ENCODE data around the gene MT1H.

Gene MT1H

DNA sequence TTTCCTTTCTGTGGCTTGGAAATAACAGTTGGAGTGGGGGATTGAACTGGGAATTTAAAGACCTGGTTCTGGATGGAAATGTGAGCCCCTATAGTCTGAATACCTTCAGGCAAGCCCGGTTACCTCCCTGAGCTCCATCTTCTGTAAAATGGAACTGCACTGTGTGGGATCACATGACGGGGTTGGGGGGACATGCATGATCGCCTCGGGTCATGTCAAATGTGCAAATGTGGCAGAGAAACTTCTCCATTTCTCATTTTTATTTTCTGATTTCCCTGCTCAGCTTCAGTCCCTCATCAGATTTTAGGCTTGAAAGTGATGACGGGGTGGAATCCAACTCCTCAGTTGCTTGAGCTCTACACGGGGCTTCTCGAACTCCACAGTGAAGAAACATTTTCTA, 16.4 kb upstream of the MT1H start:
- Histone ChIP-seq H3K9me3 (ENCODE audit: control insufficient read depth, low read length) (no peaks in the 10 kb centered on the region), H3K4me2 (ENCODE audit: low read length) (no peak overlapping the region)
- TF ChIP-seq, protein P1, sequence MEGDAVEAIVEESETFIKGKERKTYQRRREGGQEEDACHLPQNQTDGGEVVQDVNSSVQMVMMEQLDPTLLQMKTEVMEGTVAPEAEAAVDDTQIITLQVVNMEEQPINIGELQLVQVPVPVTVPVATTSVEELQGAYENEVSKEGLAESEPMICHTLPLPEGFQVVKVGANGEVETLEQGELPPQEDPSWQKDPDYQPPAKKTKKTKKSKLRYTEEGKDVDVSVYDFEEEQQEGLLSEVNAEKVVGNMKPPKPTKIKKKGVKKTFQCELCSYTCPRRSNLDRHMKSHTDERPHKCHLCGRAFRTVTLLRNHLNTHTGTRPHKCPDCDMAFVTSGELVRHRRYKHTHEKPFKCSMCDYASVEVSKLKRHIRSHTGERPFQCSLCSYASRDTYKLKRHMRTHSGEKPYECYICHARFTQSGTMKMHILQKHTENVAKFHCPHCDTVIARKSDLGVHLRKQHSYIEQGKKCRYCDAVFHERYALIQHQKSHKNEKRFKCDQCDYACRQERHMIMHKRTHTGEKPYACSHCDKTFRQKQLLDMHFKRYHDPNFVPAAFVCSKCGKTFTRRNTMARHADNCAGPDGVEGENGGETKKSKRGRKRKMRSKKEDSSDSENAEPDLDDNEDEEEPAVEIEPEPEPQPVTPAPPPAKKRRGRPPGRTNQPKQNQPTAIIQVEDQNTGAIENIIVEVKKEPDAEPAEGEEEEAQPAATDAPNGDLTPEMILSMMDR (IDR thresholded peaks at IDR 0.05) = no peak

DNA sequence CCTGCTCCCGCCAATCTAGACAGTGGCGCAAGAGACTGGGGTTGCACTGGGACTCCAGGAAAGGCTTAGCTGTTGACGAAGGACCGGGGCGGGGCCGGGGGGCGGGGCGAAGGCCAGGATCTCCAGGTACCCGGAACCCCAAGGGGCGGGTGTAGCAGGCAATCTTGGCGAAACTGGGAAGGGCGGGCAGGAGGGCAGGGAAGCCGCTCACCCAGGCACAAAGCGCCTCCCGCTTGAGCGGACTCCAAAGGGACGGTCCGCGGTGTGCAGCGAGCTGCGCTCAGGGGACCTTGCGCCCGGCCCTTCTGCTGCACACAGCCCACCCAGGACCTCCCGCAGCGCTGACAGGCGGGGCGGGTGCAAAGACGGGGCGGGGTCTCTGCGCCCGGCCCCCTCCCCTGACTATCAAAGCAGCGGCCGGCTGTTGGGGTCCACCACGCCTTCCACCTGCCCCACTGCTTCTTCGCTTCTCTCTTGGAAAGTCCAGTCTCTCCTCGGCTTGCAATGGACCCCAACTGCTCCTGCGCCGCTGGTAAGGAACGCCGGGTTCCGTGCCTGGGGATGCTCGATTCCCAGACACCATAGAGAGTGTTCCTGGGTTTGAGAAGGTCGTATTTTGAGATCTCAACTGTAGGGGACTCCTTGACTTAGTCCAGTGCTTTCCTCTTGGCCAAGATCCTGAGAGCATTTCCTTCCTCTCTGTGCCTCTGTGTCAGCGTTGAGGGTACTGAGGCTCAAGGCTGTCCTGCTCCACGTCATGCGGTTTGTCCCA, 11.9 kb upstream of the MT1H start, which contains the start of gene MT1F:
TSS of gene MT1F (plus strand) at position 405 of the 772 bp plus-strand sequence. CDS start at position 505, 100 bp downstream.
- Histone ChIP-seq H3K27me3 (ENCODE audit: control insufficient read depth, insufficient read depth, low read length) (no peaks in the 10 kb centered on the region), H3K36me3 (ENCODE audit: control insufficient read depth, insufficient read depth, low read length) (no peaks in the 10 kb centered on the region), H3K4me3 (ENCODE audit: low read depth, low read length) (peak within 1 kb of the TSS; percentile 45), H2AFZ (peak within 1 kb of the TSS; percentile 85), H3K4me2 (ENCODE audit: low read length) (peak within 1 kb of the TSS; percentile 64), H3K27ac (no peak within 1 kb of the TSS), H3K79me2 (no peaks in the 10 kb centered on the region), H3K9me3 (ENCODE audit: control insufficient read depth, low read length) (no peaks in the 10 kb centered on the region), H3K4me1 (peaks cover 8% of the 10 kb centered on the region), H3K9ac (no peak within 1 kb of the TSS)
- TF ChIP-seq, protein P1 (IDR thresholded peaks at IDR 0.05) = no peak

More for the DNA sequence above, 16.4 kb upstream of the MT1H start:
- Histone ChIP-seq H3K36me3 (ENCODE audit: control insufficient read depth, insufficient read depth, low read length) (no peaks in the 10 kb centered on the region), H3K27me3 (ENCODE audit: control insufficient read depth, insufficient read depth, low read length) (no peaks in the 10 kb centered on the region), H3K4me1 (peaks cover 7% of the 10 kb centered on the region), H3K79me2 (no peaks in the 10 kb centered on the region), H3K9ac (no peak overlapping the region), H3K27ac (no peak overlapping the region), H2AFZ (no peak overlapping the region), H3K4me3 (ENCODE audit: low read depth, low read length) (no peak overlapping the region)

DNA sequence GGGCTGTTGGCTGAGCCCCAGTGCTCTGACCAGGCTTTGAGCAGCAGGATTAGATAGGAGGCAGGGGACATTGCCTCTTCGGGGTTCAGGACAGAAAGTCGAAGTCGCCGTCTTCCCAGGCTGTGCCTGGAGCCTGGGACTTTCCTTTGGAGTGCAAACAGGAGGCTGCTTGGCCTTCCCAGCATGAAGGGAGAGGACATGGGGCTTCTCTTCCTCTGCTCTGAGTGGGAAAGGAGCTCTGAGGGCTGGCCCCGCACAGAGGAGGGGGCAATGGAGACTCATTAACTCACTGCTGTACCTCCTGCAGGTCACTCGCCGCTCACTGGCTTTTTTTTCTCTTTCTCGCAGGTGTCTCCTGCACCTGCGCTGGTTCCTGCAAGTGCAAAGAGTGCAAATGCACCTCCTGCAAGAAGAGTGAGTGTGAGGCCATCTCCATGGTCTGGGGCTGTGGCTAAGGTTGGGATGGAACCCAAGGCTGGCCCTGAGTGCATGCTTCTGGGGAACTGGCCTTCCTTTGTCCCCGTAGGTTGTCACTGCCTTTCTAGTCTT, 11.2 kb upstream of the MT1H start:
- peaks cover 8% of the 10 kb centered on the region for H3K4me1 ChIP-seq
- no peak overlapping the region for H3K27ac ChIP-seq
- H2AFZ ChIP-seq = peak overlapping the region; percentile 85
- peak overlapping the region; percentile 64 for H3K4me2 ChIP-seq (ENCODE audit: low read length)
- H3K36me3 ChIP-seq (ENCODE audit: control insufficient read depth, insufficient read depth, low read length) = no peaks in the 10 kb centered on the region
- H3K9ac ChIP-seq = no peak overlapping the region
- H3K79me2 ChIP-seq = no peaks in the 10 kb centered on the region
- H3K27me3 ChIP-seq (ENCODE audit: control insufficient read depth, insufficient read depth, low read length) = no peaks in the 10 kb centered on the region
- H3K9me3 ChIP-seq (ENCODE audit: control insufficient read depth, low read length) = no peaks in the 10 kb centered on the region
- TF ChIP-seq, protein P1 (IDR thresholded peaks at IDR 0.05) = no peak
- H3K4me3 ChIP-seq (ENCODE audit: low read depth, low read length) = peak overlapping the region; percentile 45

DNA sequence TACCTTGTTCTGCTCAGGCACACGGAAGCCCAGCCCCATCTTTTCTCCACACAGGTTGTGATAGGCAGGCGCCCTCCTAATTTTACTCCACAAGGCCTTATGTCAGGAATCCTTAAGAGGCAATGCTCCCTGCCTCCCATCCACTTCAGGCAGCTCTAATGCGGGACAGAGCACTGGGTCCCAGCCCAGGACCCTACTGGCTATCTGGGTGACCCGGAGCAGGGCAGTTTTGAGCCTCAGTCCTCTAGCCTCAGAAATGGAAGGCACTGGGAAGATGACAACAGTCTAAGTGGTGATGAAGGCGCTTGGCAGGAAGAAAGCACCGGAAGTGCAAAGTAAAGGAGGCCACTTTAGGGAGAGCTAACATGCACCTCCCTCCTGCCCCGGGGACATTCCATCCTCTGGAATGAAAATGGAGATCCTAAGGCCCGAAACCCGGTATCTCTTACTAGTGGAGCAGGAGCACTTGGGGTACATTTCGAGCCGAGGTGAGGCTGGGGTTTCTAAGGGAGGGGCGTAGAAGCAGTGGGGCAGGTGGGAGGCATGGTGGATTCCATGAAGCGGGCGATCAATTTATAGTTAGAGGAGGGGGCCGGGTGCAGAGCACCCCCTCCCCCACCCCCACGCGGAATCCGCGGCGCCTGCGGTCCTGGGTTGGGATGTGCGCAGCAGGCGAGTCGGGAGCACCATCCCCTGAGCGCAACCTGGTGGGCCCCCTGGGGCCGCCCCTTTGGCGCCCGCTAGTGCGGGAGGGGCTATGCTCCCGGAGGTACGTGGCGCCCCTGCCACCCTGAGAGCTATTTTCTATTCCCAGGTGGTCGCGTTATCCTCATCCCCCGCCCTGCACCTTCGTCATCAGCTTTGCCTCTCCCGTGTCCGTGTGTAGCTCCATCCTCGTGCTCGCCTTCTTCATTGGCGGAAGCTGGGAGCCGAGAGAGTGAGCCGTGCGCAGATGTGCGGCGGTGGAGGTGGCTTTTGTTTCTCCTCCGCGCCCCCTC, 7.0 kb upstream of the MT1H start:
- H3K4me3 ChIP-seq (ENCODE audit: low read depth, low read length) = no peak overlapping the region
- H3K4me1 ChIP-seq = peaks cover 5% of the 10 kb centered on the region
- TF ChIP-seq, protein P1 (IDR thresholded peaks at IDR 0.05) = no peak
- H3K79me2 ChIP-seq = no peaks in the 10 kb centered on the region
- H2AFZ ChIP-seq = no peak overlapping the region
- no peak overlapping the region for H3K4me2 ChIP-seq (ENCODE audit: low read length)
- no peak overlapping the region for H3K9ac ChIP-seq
- no peaks in the 10 kb centered on the region for H3K36me3 ChIP-seq (ENCODE audit: control insufficient read depth, insufficient read depth, low read length)
- no peaks in the 10 kb centered on the region for H3K9me3 ChIP-seq (ENCODE audit: control insufficient read depth, low read length)
- peaks cover 2% of the 10 kb centered on the region for H3K27me3 ChIP-seq (ENCODE audit: control insufficient read depth, insufficient read depth, low read length)
- H3K27ac ChIP-seq = no peak overlapping the region
